ENCODE results near the gene ARSB. TPM values are rescaled to one million over a fixed set of nuclear protein-coding genes. Genes with fewer than 3 reads are reported as not detected.
A peak's percentile ranks its signal among the peaks of the same experiment; 100 is the strongest.
"Not testable (repeated sequence)": the region's sequence is repeated elsewhere in the genome, so short reads cannot be mapped to it uniquely, and the experiment has no call there.

The ARSB gene
- total RNA-seq, 1 donor from 2014 or later = 18.5 TPM

DNA sequence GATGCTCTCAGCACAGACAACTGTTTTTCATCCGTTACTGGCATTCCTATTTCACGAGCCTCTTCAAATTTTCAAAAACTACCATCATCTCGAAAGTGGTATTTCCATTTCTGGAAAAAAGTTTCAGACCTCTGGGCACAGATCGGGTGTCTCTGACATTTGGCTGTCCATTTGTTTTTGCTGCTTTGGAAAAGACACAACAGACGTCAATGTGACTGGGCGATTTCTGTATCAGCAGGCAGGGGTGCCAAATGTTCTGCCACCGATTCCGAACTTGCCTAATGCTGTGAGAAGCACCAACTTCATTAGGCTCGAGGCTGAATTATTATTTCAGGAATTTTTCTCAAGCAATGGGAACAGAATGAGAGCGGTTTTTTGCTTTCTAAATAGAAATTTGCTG lies 105.6 kb downstream of the ARSB start:
- no peaks in the 10 kb centered on the region for H3K27me3 Mint-ChIP-seq
- H3K9me3 Mint-ChIP-seq = no peaks in the 10 kb centered on the region

GRCh38 chr5:78866076-78866475 lies 119.0 kb downstream of the ARSB start:
- not testable (repeated sequence) for DNase-seq (ENCODE audit: extremely low spot score, unreplicated experiment); H3K27me3 Mint-ChIP-seq; H3K4me1 Mint-ChIP-seq (ENCODE audit: unreplicated experiment); H3K27ac Mint-ChIP-seq
- H3K9me3 Mint-ChIP-seq = peaks cover 23% of the 10 kb centered on the region
- peaks cover 13% of the 10 kb centered on the region for H3K36me3 Mint-ChIP-seq
- H3K4me3 Mint-ChIP-seq = peak overlapping the region; percentile 41

More for the DNA sequence above, 105.6 kb downstream of the ARSB start:
- Mint-ChIP-seq H3K36me3 (peaks cover 3% of the 10 kb centered on the region), H3K4me1 (ENCODE audit: unreplicated experiment) (peaks cover 5% of the 10 kb centered on the region), H3K27ac (no peak overlapping the region), H3K4me3 (no peak overlapping the region)
- no peak for DNase-seq (ENCODE audit: extremely low spot score, unreplicated experiment)
- no peak for TF ChIP-seq CTCF (conservative IDR thresholded peaks at IDR 0.05)

- no peaks in the 10 kb centered on the region for H3K27me3 Mint-ChIP-seq
- H3K27ac Mint-ChIP-seq = no peak overlapping the region
- H3K4me1 Mint-ChIP-seq (ENCODE audit: unreplicated experiment) = no peaks in the 10 kb centered on the region
- H3K4me3 Mint-ChIP-seq = no peak overlapping the region
- peaks cover 17% of the 10 kb centered on the region for H3K36me3 Mint-ChIP-seq
- DNase-seq (ENCODE audit: extremely low spot score, unreplicated experiment) = no peak
- TF ChIP-seq CTCF (conservative IDR thresholded peaks at IDR 0.05) = no peak
- H3K9me3 Mint-ChIP-seq = peaks cover 17% of the 10 kb centered on the region
These were observed 126.7 kb downstream of the ARSB start for GRCh38 chr5:78858364-78858763.

DNA sequence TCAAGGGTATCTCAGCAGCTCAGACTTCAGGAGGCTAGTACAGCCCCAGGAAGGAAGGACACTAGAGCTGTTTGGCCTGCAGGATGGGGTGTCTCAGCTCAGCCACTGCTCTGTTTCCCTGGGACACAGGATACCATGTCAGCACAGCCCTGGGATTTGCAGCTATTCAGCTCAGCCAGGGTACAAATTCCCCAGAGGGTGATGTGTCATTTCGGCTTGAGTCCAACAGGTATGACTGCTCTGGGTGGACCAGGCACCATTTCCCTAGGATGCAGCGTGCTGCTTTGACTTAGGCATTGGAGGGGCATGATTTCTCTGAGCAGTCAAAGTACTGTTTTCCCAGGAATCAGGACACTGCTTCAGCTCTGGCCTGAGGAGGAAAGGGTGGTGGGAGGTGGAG lies 130.1 kb downstream of the ARSB start:
- Mint-ChIP-seq H3K36me3 (peaks cover 13% of the 10 kb centered on the region), H3K4me3 (no peak overlapping the region), H3K27ac (no peak overlapping the region), H3K4me1 (ENCODE audit: unreplicated experiment) (no peaks in the 10 kb centered on the region), H3K9me3 (peaks cover 13% of the 10 kb centered on the region), H3K27me3 (no peaks in the 10 kb centered on the region)
- no peak for TF ChIP-seq CTCF (conservative IDR thresholded peaks at IDR 0.05)
- no peak for DNase-seq (ENCODE audit: extremely low spot score, unreplicated experiment)

GRCh38 chr5:78851891-78852290 lies 133.2 kb downstream of the ARSB start:
- DNase-seq (ENCODE audit: extremely low spot score, unreplicated experiment); H3K27me3 Mint-ChIP-seq; H3K36me3 Mint-ChIP-seq; H3K4me1 Mint-ChIP-seq (ENCODE audit: unreplicated experiment); H3K4me3 Mint-ChIP-seq; H3K27ac Mint-ChIP-seq: not testable (repeated sequence)
- peaks cover 13% of the 10 kb centered on the region for H3K9me3 Mint-ChIP-seq

DNA sequence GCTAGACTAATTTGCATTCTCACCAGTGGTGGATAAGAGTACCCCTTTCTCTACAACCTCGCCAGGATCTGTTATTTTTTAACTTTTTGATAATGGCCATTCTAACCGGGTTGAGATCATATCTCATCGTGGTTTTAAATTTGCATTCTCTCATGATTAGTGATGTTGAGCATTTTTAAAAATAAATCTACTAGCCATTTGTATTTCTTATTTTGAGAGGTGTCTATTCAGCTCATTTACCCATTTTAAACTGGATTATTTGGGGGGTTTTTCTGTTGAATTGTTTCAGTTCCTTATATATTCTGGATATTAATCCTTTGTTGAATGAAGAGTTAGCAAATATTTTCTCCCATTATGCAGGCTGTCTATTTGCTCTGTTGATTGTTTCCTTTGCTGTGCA lies 139.6 kb downstream of the ARSB start:
- Mint-ChIP-seq H3K36me3 (no peaks in the 10 kb centered on the region), H3K27me3 (no peaks in the 10 kb centered on the region), H3K4me3 (no peak overlapping the region), H3K27ac (no peak overlapping the region), H3K4me1 (ENCODE audit: unreplicated experiment) (no peaks in the 10 kb centered on the region), H3K9me3 (no peaks in the 10 kb centered on the region)
- TF ChIP-seq CTCF (conservative IDR thresholded peaks at IDR 0.05) = no peak
- DNase-seq (ENCODE audit: extremely low spot score, unreplicated experiment) = no peak

DNA sequence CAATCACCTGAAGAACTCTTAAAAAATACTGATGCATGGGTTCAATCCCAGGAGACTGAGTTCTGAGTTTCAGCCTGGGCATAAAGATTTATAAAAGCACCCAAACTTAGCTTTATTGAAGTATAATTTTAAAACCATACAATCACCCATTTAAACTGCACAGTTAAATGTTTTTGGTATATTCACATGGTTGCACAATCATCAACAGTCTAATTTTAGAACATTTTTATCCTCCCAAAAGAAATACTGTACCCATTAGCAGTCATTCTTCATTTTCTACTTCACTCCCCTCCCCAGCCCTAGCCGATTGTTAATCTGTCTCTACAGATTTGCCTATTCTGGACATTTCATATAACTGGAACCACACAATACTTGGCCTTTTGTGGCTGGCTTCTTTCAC lies 141.7 kb downstream of the ARSB start:
- TF ChIP-seq CTCF (conservative IDR thresholded peaks at IDR 0.05) = no peak
- H3K9me3 Mint-ChIP-seq = no peaks in the 10 kb centered on the region
- no peaks in the 10 kb centered on the region for H3K4me1 Mint-ChIP-seq (ENCODE audit: unreplicated experiment)
- H3K27ac Mint-ChIP-seq = no peak overlapping the region
- H3K27me3 Mint-ChIP-seq = no peaks in the 10 kb centered on the region
- H3K4me3 Mint-ChIP-seq = no peak overlapping the region
- no peaks in the 10 kb centered on the region for H3K36me3 Mint-ChIP-seq
- DNase-seq (ENCODE audit: extremely low spot score, unreplicated experiment) = no peak
